GM12865 (cell line): ENCODE measurements around the gene FKBP10.

Experiments used
- DNase-seq: peaks from one replicate; pipeline ENCODE4 v3.0.0; 2010; ENCODE audit warnings: low read depth
- H3K4me3 ChIP-seq: 2 replicates; pipeline ENCODE4 v1.5.1; 2011; ENCODE audit warnings: mild to moderate bottlenecking, low read depth, low read length, control low read depth
- CTCF ChIP-seq: IDR thresholded peaks from 2 replicates; pipeline ENCODE4 v1.5.1; 2011; ENCODE audit warnings: low read length, control low read depth, low read depth, inconsistent platforms; ENCODE audit not compliant: insufficient read depth; ENCODE audit errors: missing control alignments

Gene FKBP10

GRCh38 chr17:41811549-41812380 is 1.0 kb upstream of the FKBP10 start, which contains the start of gene P3H4:
Gene P3H4, minus strand, starts transcription at chr17:41811949. Its CDS starts 34 bp downstream, at chr17:41811915.
- DNase-seq: peak; percentile 72
- peak within 1 kb of the TSS; percentile 59 for H3K4me3 ChIP-seq
- peak; percentile 75 for TF ChIP-seq CTCF

- TF ChIP-seq CTCF: no peak
- H3K4me3 ChIP-seq: no peak overlapping the region
These were observed 412 bp downstream of the FKBP10 start for GRCh38 chr17:41813152-41813680.

GRCh38 chr17:41813699-41814124 is 908 bp downstream of the FKBP10 start:
- DNase-seq: no peak
- no peak overlapping the region for H3K4me3 ChIP-seq
- TF ChIP-seq CTCF: no peak

More at GRCh38 chr17:41813152-41813680, 412 bp downstream of the FKBP10 start:
- DNase-seq: no peak

GRCh38 chr17:41814195-41814594 is 1.4 kb downstream of the FKBP10 start:
- H3K4me3 ChIP-seq: no peak overlapping the region
- no peak for TF ChIP-seq CTCF
- no peak for DNase-seq

GRCh38 chr17:41816637-41817320 is 4.0 kb downstream of the FKBP10 start:
- H3K4me3 ChIP-seq: no peak overlapping the region
- TF ChIP-seq CTCF: no peak
- DNase-seq: no peak

- no peak for DNase-seq
- no peak for TF ChIP-seq CTCF
- H3K4me3 ChIP-seq: no peak overlapping the region
These were observed 5.2 kb downstream of the FKBP10 start for GRCh38 chr17:41818024-41818423.
